NCI-H524 treated with DMSO at 0.1 percent for 48 hours (cell line): Measurements from ENCODE around the gene LSM2.

Experiments used
- DNase-seq: peaks from one replicate; lab custom pipeline; 2025; lab: John Stamatoyannopoulos, UW

Gene LSM2

DNA sequence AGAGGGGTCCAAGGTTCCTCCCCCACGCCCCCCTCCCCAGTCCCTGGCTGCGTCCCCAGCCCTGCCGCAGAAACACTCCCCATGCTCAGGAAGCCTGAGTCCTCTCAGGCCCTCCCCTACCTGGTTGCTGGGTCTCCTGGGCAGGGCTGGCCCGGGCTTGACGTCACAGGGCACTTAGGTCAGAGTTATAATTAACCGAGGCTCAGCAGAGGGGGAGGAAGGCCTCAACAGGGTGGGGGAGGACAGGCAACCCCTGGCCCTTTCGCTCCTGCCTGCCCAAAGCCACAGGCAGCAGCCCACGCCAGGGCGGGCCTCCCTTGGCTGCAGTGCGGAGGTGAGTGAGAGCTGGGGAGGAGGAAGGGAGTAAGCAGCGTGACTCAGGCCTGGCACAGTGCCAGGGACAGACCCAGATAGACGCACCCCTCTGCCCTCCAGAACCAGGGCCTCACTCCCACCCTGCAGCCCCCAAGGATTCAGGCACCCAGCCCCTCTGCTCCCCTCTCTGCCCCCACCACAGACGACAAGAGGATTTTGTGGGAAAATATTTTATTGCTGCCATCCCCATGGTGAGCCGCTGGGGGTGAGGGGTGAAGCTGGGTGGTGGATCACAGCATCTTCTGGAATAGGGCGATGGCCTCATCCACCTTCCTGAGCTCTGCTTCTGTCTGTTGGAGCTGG is 29.6 kb downstream of the LSM2 start, which contains the start of gene VWA7:
Gene VWA7, minus strand, starts transcription at position 340 of the 678 bp plus-strand sequence. CDS start 549 bp downstream, outside the sequence.
- no peak for DNase-seq

- DNase-seq = no peak
These were observed 30.2 kb downstream of the LSM2 start for GRCh38 chr6:31776485-31776988.

- DNase-seq = no peak
These were observed 30.9 kb downstream of the LSM2 start for GRCh38 chr6:31775633-31776484.

DNA sequence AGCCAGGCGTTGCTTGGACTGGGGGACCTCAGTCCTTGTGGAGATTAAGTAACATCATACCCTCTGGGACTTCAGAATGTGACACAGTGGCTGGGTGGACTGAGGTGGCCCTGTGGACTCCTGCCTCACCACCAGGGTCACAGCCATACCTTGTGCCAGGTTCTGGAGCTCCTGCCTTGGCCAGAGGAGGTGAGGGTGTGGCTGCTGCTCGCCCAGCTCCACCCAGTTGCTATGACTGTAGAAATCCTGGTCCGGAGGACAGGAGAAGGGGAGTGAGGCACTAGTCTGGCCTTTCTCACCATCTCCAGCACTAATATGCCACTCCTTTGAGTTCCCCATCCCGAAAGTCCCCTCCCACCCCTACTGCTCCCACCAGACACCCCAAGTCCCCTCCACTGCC is 31.6 kb downstream of the LSM2 start:
- no peak for DNase-seq

- DNase-seq = no peak
These were observed 34.8 kb downstream of the LSM2 start for GRCh38 chr6:31771992-31772358.

DNA sequence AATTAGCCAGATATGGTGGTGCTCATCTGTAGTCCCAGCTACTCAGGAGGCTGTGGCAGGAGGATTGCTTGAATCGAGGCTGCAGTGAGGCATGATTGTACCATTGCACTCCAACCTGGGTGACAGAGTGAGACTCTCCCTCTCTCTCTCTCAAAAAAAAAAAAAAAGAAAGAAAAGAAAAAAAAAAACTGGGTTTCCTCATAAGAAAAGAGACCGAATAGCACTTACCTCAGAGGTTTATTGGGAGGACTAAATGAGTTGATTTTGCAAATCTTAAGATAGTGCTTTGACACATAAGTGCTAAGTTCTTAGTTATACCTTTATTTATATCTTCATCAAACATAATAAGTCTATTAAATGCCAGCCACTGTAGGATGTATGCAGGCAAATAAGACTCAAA is 35.9 kb downstream of the LSM2 start:
- no peak for DNase-seq

DNA sequence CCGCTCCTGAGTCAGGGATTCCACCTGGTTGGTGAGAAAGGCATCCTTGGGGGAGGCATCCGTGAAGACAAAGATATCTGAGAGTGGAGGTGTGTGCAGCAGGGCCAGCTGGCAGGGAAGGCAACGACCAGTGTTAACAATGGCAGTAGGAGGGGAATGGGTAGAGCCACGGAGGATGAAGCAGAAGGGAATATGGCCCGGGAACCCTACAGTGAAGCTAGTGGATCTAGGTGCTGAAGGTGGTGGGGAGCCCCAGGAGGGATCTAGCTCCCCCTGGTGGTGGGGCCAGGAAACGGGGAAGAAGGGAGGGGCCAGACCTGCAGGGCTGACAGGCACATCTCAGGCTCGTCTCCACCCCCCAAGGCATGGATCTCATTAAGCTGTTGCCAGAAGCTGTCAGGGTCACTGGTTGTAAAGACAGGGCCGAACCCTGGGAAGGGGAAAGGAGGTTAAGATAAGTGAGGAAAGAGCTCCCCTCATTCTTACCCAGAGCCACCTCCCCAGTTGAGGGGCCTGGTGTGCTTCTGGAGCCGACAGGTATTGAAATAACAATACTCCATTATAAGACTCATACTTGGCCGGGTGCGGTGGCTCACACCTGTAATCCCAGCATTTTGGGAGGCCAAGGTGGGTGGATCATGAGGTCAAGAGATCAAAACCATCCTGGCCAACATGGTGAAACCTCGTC is 36.9 kb downstream of the LSM2 start:
- no peak for DNase-seq

- no peak for DNase-seq
These were observed 38.2 kb downstream of the LSM2 start for GRCh38 chr6:31768363-31769257.

GRCh38 chr6:31767096-31767645 is 39.6 kb downstream of the LSM2 start:
- DNase-seq = no peak

DNA sequence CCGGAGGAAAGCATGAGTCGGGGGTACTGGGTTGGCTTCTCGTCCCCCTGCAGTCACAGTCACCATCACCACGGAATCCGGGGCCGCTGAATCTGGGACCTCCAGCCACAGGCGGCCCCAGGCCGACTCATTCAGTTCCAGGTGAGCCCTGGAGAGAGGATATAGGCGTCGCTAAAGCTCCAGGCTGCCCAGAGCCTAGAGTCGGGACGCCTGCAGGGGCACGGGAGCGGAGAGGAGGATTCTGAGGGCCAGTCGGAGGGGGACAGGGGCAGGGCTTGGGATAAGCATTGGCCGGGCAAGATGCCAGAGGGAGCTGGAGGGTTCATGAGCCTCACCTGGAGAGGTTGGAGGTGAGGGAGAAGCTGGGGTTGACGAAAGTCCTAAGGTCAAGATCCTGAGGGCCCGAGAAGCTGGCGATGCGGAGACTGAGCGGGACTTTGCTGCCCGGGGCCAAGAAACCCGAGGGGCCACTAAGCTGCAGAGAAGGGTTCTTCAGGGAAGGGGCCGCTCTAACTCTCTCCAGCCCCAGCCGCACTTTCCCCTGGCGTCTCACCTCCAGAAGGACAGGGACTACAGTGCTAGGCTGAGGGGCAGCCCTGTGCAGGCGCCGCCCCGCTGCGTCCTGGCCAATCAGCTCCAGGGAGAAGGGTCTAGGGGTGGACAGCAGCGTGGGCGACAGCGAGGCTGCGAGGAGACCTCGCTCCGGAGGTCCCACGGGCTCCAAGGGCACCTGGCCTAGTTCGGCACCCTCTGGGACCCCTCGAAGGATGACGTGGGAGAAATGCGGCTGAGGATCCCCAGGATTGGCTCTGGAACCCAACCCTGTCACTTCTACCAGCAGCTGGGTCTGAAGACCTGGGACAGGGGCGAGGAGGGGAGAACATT is 40.6 kb downstream of the LSM2 start:
- DNase-seq = no peak

GRCh38 chr6:31765559-31765909 is 41.2 kb downstream of the LSM2 start:
- no peak for DNase-seq

GRCh38 chr6:31764198-31764597 is 42.6 kb downstream of the LSM2 start:
- no peak for DNase-seq

GRCh38 chr6:31763619-31763940 is 43.2 kb downstream of the LSM2 start:
- no peak for DNase-seq

DNA sequence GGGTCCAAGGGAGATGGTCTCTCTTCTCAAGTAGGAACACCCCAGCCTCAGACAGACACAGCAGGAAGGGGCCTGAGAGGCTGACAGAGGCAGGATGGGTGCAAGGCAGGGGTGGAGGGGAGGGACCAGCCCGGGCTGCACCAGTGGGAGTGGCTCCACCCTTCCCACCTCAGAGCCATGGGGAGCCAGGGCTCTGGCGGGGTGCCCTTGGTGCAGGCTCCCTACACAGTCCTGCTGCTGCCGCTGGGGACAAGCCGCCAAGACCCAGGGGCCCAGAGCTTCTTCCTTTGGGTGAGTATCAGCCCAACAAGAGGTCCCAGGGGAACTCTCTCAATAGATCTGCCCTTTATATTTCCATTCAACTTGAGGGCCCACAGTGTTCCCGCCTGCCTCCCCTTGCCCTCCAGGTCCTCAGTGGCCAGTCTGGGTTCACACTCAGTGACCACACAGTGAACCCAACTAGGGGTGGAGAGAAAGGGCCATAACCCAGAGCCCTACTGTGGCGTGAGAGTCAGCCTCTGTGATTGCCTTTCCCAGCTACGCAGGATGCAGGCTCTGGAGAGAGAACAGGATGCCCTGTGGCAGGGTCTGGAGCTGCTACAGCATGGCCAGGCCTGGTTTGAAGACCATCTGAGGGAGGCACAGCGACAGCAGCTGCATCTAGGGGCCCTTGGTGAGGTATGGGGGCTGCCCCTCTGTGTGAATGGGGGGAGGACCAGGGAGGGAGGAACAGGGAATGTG is 43.7 kb downstream of the LSM2 start:
- DNase-seq = no peak

DNA sequence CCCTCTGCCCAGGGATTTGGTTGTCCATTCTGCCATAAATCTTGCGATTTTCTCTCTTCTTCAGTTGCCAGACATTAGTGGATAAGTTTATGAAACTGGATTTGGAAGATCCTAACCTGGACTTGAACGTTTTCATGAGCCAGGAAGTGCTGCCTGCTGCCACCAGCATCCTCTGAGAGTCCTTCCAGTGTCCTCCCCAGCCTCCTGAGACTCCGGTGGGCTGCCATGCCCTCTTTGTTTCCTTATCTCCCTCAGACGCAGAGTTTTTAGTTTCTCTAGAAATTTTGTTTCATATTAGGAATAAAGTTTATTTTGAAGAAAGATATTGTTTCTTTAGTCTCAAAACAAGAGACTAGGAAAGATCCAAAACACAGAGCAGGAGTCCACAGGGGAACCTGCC is 44.4 kb downstream of the LSM2 start, which contains the start of gene SAPCD1:
Gene SAPCD1, plus strand, starts transcription at position 301 of the 400 bp plus-strand sequence. CDS start 399 bp downstream, outside the sequence.
- DNase-seq = no peak

- no peak for DNase-seq
These were observed 45.4 kb downstream of the LSM2 start for GRCh38 chr6:31761343-31761742.

DNA sequence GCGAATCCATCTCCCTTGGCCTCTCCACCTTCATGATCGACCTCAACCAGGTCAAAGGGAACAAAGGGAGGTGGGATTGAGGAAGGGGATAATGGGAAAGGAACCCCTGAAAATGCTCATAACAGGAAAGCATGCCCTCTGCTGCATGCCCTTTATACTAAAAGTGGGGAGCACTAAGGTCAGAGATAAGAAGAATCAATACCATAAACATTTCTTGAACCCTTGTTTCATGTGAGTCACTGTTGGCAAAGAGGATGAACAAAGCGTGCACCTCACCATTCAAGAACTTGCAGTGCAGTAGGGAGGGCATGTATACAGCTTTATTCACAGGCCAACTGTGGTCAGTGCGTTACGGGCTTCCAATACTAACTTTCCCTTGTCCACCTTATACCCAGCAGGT is 46.0 kb downstream of the LSM2 start:
- no peak for DNase-seq

- no peak for DNase-seq
These were observed 48.5 kb downstream of the LSM2 start for GRCh38 chr6:31758281-31758680.

GRCh38 chr6:31752739-31753319 is 53.9 kb downstream of the LSM2 start:
- DNase-seq = no peak
